OCI-LY7 (cell line): Measurements from ENCODE around the gene EYS. TPM values are rescaled to one million over a fixed set of nuclear protein-coding genes. Genes with fewer than 3 reads are reported as not detected.
A peak's percentile ranks its signal among the peaks of the same experiment; 100 is the strongest.

ENCODE experiments used
- BruUV-seq: library from RNA; stranded (reverse); fragments of 400-500 nt; replicated peaks from 2 replicates; lab custom pipeline; 2021; lab: Mats Ljungman, UMichigan
- CTCF ChIA-PET: fragments of 300-600 bp; sonication (Branson Sonifier 250); formaldehyde crosslinking; loops from one replicate; lab custom pipeline; 2022; ENCODE audit warnings: antibody characterized with exemption; ENCODE audit not compliant: unreplicated experiment; lab: Charles Lee
- POLR2A ChIA-PET: fragments of 300-600 bp; sonication (Branson Sonifier 250); formaldehyde crosslinking; loops from one replicate; lab custom pipeline; 2022; ENCODE audit warnings: antibody characterized with exemption; lab: Charles Lee
- DNase-seq: peaks from one replicate; pipeline ENCODE4 v3.0.0-alpha.2; 2015; ENCODE audit warnings: low spot score
- H2AFZ ChIP-seq: fragments of 200-600 bp; sonication (generic), shearing (Covaris generic); 2 replicates; pipeline ENCODE4 v1.6.1; 2014; ENCODE audit warnings: mild to moderate bottlenecking, antibody characterized with exemption, low read length, moderate library complexity
- H3K27ac ChIP-seq: fragments of 200-600 bp; sonication (generic); 2 replicates; pipeline ENCODE4 v1.5.1; 2014; ENCODE audit warnings: mixed run types, low read depth, mild to moderate bottlenecking, moderate library complexity, low read length, inconsistent platforms; ENCODE audit not compliant: poor library complexity, severe bottlenecking
- H3K36me3 ChIP-seq: fragments of 200-600 bp; sonication (generic); 2 replicates; pipeline ENCODE4 v1.6.1; 2014; ENCODE audit warnings: mild to moderate bottlenecking, antibody characterized with exemption, low read length, moderate library complexity, mixed read lengths; ENCODE audit not compliant: insufficient read depth
- H3K4me1 ChIP-seq: fragments of 200-600 bp; sonication (generic); 2 replicates; pipeline ENCODE4 v1.5.1; 2014; ENCODE audit warnings: mild to moderate bottlenecking, low read length; ENCODE audit not compliant: insufficient read depth, poor library complexity, severe bottlenecking
- H3K4me2 ChIP-seq: fragments of 200-600 bp; sonication (generic); 2 replicates; pipeline ENCODE4 v1.6.1; 2014; ENCODE audit warnings: mild to moderate bottlenecking, low read length
- H3K4me3 ChIP-seq: fragments of 200-600 bp; sonication (generic); 2 replicates; pipeline ENCODE4 v1.5.1; 2014; ENCODE audit warnings: mild to moderate bottlenecking, low read depth, low read length; ENCODE audit not compliant: poor library complexity, severe bottlenecking
- H3K79me2 ChIP-seq: fragments of 200-600 bp; sonication (generic); 2 replicates; pipeline ENCODE4 v1.6.1; 2016; ENCODE audit warnings: low read depth, mild to moderate bottlenecking, low read length, moderate library complexity, mixed read lengths; ENCODE audit not compliant: insufficient read depth
- H3K9me2 ChIP-seq: fragments of 200-600 bp; sonication (generic); 2 replicates; pipeline ENCODE4 v1.6.1; 2016; ENCODE audit warnings: mild to moderate bottlenecking, low read length, mixed read lengths; ENCODE audit not compliant: insufficient read depth
- H3K9me3 ChIP-seq: fragments of 200-600 bp; sonication (generic); 2 replicates; pipeline ENCODE4 v1.6.1; 2014; ENCODE audit warnings: mild to moderate bottlenecking, mixed run types, low read length, mixed read lengths
- H4K20me1 ChIP-seq: fragments of 200-600 bp; sonication (generic); 2 replicates; pipeline ENCODE4 v1.6.1; 2014; ENCODE audit warnings: mild to moderate bottlenecking, antibody characterized with exemption, low read length, moderate library complexity, mixed read lengths; ENCODE audit not compliant: insufficient read depth
- CTCF ChIP-seq: fragments of 200-600 bp; sonication (generic); conservative IDR thresholded peaks from 2 replicates; pipeline ENCODE4 v1.5.1; 2014; ENCODE audit warnings: mild to moderate bottlenecking, antibody characterized with exemption, low read length, moderate library complexity, mixed read lengths
- EZH2phosphoT487 ChIP-seq: fragments of 200-600 bp; sonication (generic); IDR thresholded peaks from 2 replicates; pipeline ENCODE4 v1.6.1; 2018; ENCODE audit warnings: low read depth, borderline replicate concordance, mild to moderate bottlenecking, mixed run types, antibody characterized with exemption, low read length, moderate library complexity, mixed read lengths
- intact Hi-C: fragments of 100-400 bp; cut with micrococcal nuclease; formaldehyde crosslinking; loops from one replicate; pipeline ENCODE4 v1.10.0; 2022; ENCODE audit not compliant: unreplicated experiment
- total RNA-seq, 2 experiments: library from RNA; depleted of rRNA in 1 of 2; stranded (reverse); fragments of >200 nt in 1 of 2; shearing (Covaris generic) in 1 of 2; gene quantifications; 2 replicates each; pipeline ENCODE4 v1.2.3, GENCODE V29; 2014 to 2022

The EYS gene
- total RNA-seq, 2 experiments from 2014 or later, result not detected

GRCh38 chr6:63677282-63677681 is 2029.7 kb downstream of the EYS start:
- TF ChIP-seq CTCF, result no peak
- TF ChIP-seq EZH2phosphoT487, result no peak
- H3K9me2 ChIP-seq, result no peaks in the 10 kb centered on the region
- intact Hi-C loops, result no loop called here
- peak overlapping the region; percentile 19; the same call in 1 of the 2 replicates for H3K4me2 ChIP-seq
- H3K79me2 ChIP-seq, result peaks cover 99% of the 10 kb centered on the region
- H3K4me1 ChIP-seq, result peaks cover 86% of the 10 kb centered on the region
- BruUV-seq, result no TSS peak
- ChIA-PET CTCF (interaction anchor here (0.8 kb wide), 1 partner anchor 14 kb away, joined by 3 read pairs; no protein-coding TSS in a partner anchor), POLR2A (interaction anchor here (0.6 to 1.2 kb wide), 5 partner anchors 9 to 42 kb away, joined by 3 to 7 read pairs (median 4); no protein-coding TSS in a partner anchor)
- no peak overlapping the region for H2AFZ ChIP-seq
- no peaks in the 10 kb centered on the region for H3K9me3 ChIP-seq
- no peak for DNase-seq
- H3K27ac ChIP-seq, result peak overlapping the region; percentile 6
- peaks cover 58% of the 10 kb centered on the region for H3K36me3 ChIP-seq
- H4K20me1 ChIP-seq, result no peaks in the 10 kb centered on the region
- H3K4me3 ChIP-seq, result no peak overlapping the region

DNA sequence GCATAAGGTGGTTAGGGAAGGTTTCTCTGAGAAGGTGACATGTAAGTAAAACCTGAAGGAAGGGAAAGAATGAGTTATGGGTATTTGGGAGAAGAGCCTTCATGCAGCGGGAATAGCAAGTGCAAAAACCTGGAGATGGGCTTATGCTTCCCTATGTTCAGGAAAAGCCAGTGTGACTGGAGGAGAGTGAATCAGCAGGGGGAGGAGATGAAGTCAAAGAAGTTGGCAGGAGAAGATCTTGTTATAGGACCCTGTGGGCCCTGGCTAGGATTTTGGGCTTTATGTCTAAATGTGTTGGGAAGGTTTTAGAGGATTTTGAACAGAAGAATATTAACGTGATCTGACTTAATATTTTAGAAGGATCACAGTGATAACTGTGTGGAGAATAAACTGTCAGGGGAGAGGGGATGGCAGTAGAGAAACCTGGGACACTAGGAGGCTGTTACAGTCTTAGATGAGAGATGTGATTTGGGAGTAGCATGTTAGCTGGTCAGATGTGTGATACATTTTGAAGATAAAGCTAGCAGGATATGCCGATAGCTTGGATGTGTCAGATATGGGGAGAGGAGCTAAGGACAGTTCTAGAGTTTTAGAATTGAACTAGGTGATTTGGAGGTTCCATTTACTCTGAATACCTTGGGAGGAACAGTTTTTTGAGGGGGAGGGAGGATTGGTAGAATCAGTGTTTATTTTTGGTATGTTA is 2030.5 kb downstream of the EYS start:
- Histone ChIP-seq H3K4me3 (no peak overlapping the region), H2AFZ (no peak overlapping the region), H4K20me1 (no peaks in the 10 kb centered on the region), H3K36me3 (peaks cover 57% of the 10 kb centered on the region), H3K27ac (no peak overlapping the region), H3K4me1 (peaks cover 84% of the 10 kb centered on the region), H3K9me3 (no peaks in the 10 kb centered on the region), H3K9me2 (no peaks in the 10 kb centered on the region), H3K79me2 (peaks cover 97% of the 10 kb centered on the region), H3K4me2 (no peak overlapping the region)
- BruUV-seq, result no TSS peak
- no peak for DNase-seq
- POLR2A ChIA-PET, result interaction anchor here (0.6 to 1.2 kb wide), 5 partner anchors 9 to 41 kb away, joined by 3 to 7 read pairs (median 4); no protein-coding TSS in a partner anchor
- intact Hi-C loops, result no loop called here
- CTCF ChIA-PET, result interaction anchor here (0.8 kb wide), 1 partner anchor 13 kb away, joined by 3 read pairs; no protein-coding TSS in a partner anchor
- TF ChIP-seq EZH2phosphoT487 (no peak), CTCF (no peak)

DNA sequence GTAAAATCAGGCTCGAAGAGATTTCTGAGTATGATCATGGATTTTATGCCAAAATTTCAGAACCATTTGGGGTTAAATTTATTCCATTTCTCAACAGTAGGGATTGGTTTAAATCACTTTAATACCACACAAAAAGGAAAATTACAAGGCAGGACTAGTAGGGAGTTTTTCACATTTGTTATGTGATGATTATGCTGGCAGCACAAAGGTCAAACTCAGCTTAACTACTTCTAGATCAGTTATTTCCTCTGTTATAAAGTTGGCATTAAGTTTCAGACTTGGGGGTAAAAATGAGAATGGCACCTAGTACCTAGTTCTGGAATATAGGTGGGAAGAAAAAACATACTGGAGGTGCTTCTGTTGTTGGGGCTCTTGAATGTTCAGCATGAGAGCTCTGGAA is 2031.9 kb downstream of the EYS start:
- Histone ChIP-seq H3K4me1 (peaks cover 70% of the 10 kb centered on the region), H2AFZ (no peak overlapping the region), H4K20me1 (no peaks in the 10 kb centered on the region), H3K79me2 (peaks cover 97% of the 10 kb centered on the region), H3K4me3 (no peak overlapping the region), H3K36me3 (peaks cover 55% of the 10 kb centered on the region), H3K27ac (no peak overlapping the region), H3K9me2 (no peaks in the 10 kb centered on the region), H3K4me2 (no peak overlapping the region), H3K9me3 (peaks cover 7% of the 10 kb centered on the region; the same call in 1 of the 2 replicates)
- CTCF ChIA-PET, result no interaction called here
- POLR2A ChIA-PET, result interaction anchor here (1.1 to 14.6 kb wide), 2 partner anchors 8 to 17 kb away, joined by 4 to 192 read pairs; no protein-coding TSS in a partner anchor
- no TSS peak for BruUV-seq
- TF ChIP-seq EZH2phosphoT487 (no peak), CTCF (no peak)
- intact Hi-C loops, result no loop called here
- DNase-seq, result no peak
